ENCODE data around the gene GNB4. TPM values are rescaled to one million over a fixed set of nuclear protein-coding genes. Genes with fewer than 3 reads are reported as not detected.

The GNB4 gene
- total RNA-seq, 1 donor from 2014 or later, result 18.7 TPM

- no peaks in the 10 kb centered on the region for H3K27me3 Mint-ChIP-seq (ENCODE audit: low read depth)
- DNase-seq (ENCODE audit: low spot score in 2 of 2, unreplicated experiment in 2 of 2), result no peak
- peaks cover 6% of the 10 kb centered on the region for H3K4me1 Mint-ChIP-seq
- no peak overlapping the region for H3K4me3 Mint-ChIP-seq
- no peak overlapping the region for H3K27ac Mint-ChIP-seq
- TF ChIP-seq CTCF (IDR thresholded peaks at IDR 0.05; ENCODE audit: unreplicated experiment), result no peak
- no peaks in the 10 kb centered on the region for H3K9me3 Mint-ChIP-seq
- H3K36me3 Mint-ChIP-seq, result peaks cover 13% of the 10 kb centered on the region
Observed at GRCh38 chr3:179428876-179429548, 22.3 kb downstream of the GNB4 start.

GRCh38 chr3:179425075-179425474 is 26.2 kb downstream of the GNB4 start:
- DNase-seq (ENCODE audit: low spot score in 2 of 2, unreplicated experiment in 2 of 2), result no peak
- H3K9me3 Mint-ChIP-seq, result no peaks in the 10 kb centered on the region
- no peak overlapping the region for H3K27ac Mint-ChIP-seq
- TF ChIP-seq CTCF (IDR thresholded peaks at IDR 0.05; ENCODE audit: unreplicated experiment), result no peak
- H3K4me1 Mint-ChIP-seq, result no peaks in the 10 kb centered on the region
- peaks cover 20% of the 10 kb centered on the region for H3K36me3 Mint-ChIP-seq
- no peaks in the 10 kb centered on the region for H3K27me3 Mint-ChIP-seq (ENCODE audit: low read depth)
- no peak overlapping the region for H3K4me3 Mint-ChIP-seq

- Mint-ChIP-seq H3K4me3 (no peak overlapping the region), H3K36me3 (peaks cover 28% of the 10 kb centered on the region), H3K9me3 (no peaks in the 10 kb centered on the region), H3K27ac (no peak overlapping the region), H3K27me3 (ENCODE audit: low read depth) (no peaks in the 10 kb centered on the region), H3K4me1 (no peaks in the 10 kb centered on the region)
- DNase-seq (ENCODE audit: low spot score in 2 of 2, unreplicated experiment in 2 of 2), result no peak
- no peak for TF ChIP-seq CTCF (IDR thresholded peaks at IDR 0.05; ENCODE audit: unreplicated experiment)
Observed at GRCh38 chr3:179421500-179421899, 29.8 kb downstream of the GNB4 start.

GRCh38 chr3:179418610-179419009 is 32.7 kb downstream of the GNB4 start:
- Mint-ChIP-seq H3K4me3 (no peak overlapping the region), H3K4me1 (no peaks in the 10 kb centered on the region), H3K27me3 (ENCODE audit: low read depth) (no peaks in the 10 kb centered on the region), H3K36me3 (peaks cover 16% of the 10 kb centered on the region), H3K27ac (no peak overlapping the region), H3K9me3 (no peaks in the 10 kb centered on the region)
- TF ChIP-seq CTCF (IDR thresholded peaks at IDR 0.05; ENCODE audit: unreplicated experiment), result no peak
- DNase-seq (ENCODE audit: low spot score in 2 of 2, unreplicated experiment in 2 of 2), result no peak

- no peaks in the 10 kb centered on the region for H3K4me1 Mint-ChIP-seq
- H3K27me3 Mint-ChIP-seq (ENCODE audit: low read depth), result no peaks in the 10 kb centered on the region
- no peak overlapping the region for H3K27ac Mint-ChIP-seq
- no peak for TF ChIP-seq CTCF (IDR thresholded peaks at IDR 0.05; ENCODE audit: unreplicated experiment)
- DNase-seq (ENCODE audit: low spot score in 2 of 2, unreplicated experiment in 2 of 2), result no peak
- H3K9me3 Mint-ChIP-seq, result no peaks in the 10 kb centered on the region
- peaks cover 12% of the 10 kb centered on the region for H3K36me3 Mint-ChIP-seq
- no peak overlapping the region for H3K4me3 Mint-ChIP-seq
Observed at GRCh38 chr3:179416681-179417080, 34.6 kb downstream of the GNB4 start.

- Mint-ChIP-seq H3K9me3 (no peaks in the 10 kb centered on the region), H3K27me3 (ENCODE audit: low read depth) (no peaks in the 10 kb centered on the region), H3K4me1 (no peaks in the 10 kb centered on the region), H3K36me3 (peaks cover 14% of the 10 kb centered on the region), H3K4me3 (no peak overlapping the region), H3K27ac (no peak overlapping the region)
- TF ChIP-seq CTCF (IDR thresholded peaks at IDR 0.05; ENCODE audit: unreplicated experiment), result no peak
- no peak for DNase-seq (ENCODE audit: low spot score in 2 of 2, unreplicated experiment in 2 of 2)
Observed at GRCh38 chr3:179415377-179415776, 35.9 kb downstream of the GNB4 start.
